ENCODE results near the gene ZNF606. TPM values are rescaled to one million over a fixed set of nuclear protein-coding genes. Genes with fewer than 3 reads are reported as not detected.

The ZNF606 gene
- total RNA-seq, result 6.6 and 7.0 TPM in 2 replicates

DNA sequence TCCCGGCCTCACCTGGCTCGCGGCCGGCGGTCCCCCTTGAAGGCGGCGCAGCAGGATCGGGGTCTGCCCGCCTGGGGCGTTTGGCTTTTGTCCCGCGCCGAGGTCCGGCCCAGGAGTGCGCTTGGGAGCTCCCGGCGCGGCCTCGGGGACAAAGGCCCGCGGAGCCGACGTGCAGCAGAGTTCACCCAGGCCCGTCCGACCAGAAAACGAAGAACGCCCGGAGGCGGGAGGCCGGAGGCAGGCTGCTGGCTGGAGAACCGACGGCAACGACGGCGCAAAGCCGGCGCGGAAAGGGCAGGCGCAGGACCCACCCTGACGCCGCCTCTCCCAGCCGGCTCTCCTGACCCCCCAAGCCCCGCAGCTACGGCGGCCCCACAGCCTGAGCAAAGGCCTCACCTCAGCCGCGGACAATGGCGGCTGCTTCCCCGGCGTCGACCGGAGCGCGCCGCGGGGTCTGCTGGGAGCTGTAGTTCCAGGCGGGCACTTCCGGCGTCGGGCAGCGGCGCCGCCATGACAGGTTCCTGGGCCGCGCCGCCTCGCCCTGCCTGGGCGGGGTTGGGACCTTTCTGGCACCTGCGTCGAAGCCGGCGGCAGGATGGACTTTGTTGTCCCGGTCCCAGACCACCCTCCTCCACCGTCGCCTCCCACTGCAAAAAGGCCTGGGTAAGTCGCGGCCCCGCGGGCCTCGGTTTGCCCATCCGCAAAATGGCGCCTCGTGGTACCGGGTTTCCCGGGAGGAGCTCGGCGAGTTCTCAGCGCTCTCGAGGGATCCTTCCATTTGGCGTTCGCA, at the start of gene ZNF606:
TSS of gene ZNF606 (minus strand) at position 437 of the 790 bp plus-strand sequence. CDS start 1,501 bp downstream, outside the sequence.
- H3K4me1 Mint-ChIP-seq, result peaks cover 11% of the 10 kb centered on the region
- peak within 1 kb of the TSS; percentile 88 for H3K27ac Mint-ChIP-seq
- H3K9me3 Mint-ChIP-seq, result peaks cover 33% of the 10 kb centered on the region
- H3K4me3 Mint-ChIP-seq, result peak within 1 kb of the TSS; percentile 84
- peaks cover 82% of the 10 kb centered on the region for H3K36me3 Mint-ChIP-seq (ENCODE audit: low read depth)
- peak; percentile 95 for DNase-seq
- no peaks in the 10 kb centered on the region for H3K27me3 Mint-ChIP-seq
- intact Hi-C loops (cut with micrococcal nuclease), result loop anchor here (1.0 to 10.0 kb wide), 5 partner anchors 56 to 567 kb away; partner anchors contain the start of genes ZNF256, ZNF417, ZNF749 and ZNF776

DNA sequence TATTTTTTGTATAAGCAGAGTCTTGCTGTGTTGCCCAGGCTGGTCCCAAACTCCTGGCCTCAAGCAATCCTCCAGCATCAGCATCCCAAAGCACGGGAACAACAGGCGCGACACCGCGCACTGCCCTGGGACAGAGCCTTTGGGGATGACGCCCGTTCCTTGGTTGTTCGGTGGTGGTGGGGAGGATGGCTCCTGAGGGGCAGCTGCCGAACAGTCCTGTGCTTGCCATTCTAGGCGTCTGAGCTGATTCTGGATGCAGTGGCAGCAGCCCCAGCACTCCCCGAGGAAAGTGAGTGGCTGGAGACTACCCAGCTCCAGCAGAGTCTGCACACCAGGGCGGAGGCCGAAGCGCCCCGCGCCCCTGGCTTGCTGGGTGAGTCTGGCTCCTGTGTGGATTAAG, 49.6 kb upstream of the ZNF606 start:
- Mint-ChIP-seq H3K36me3 (ENCODE audit: low read depth) (peaks cover 9% of the 10 kb centered on the region), H3K4me1 (no peaks in the 10 kb centered on the region), H3K27ac (no peak overlapping the region), H3K4me3 (no peak overlapping the region), H3K27me3 (no peaks in the 10 kb centered on the region), H3K9me3 (peaks cover 19% of the 10 kb centered on the region)
- no peak for DNase-seq
- intact Hi-C loops (cut with micrococcal nuclease), result no loop called here

DNA sequence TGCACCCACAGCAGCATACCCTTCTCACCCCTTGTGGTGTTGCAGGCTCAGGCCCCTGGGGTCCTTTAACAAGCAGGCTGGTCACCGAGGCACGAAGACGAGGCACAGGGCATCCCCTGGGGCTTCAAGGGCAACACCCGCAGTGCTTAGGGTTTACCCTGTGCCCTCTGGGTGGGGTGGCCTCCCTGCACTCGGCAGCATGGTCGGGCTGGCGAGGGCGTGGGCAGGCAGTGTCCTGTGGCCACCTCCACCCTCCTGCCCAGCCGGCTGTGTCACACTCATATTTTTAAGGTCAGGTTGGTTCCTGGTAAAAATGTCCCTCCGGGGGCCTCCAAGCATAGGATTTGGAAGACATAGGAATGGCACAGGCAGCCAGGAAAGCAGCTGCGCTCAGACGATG, 45.1 kb upstream of the ZNF606 start:
- H3K4me3 Mint-ChIP-seq, result no peak overlapping the region
- no peak for DNase-seq
- peaks cover 15% of the 10 kb centered on the region for H3K9me3 Mint-ChIP-seq
- H3K27me3 Mint-ChIP-seq, result no peaks in the 10 kb centered on the region
- no peaks in the 10 kb centered on the region for H3K4me1 Mint-ChIP-seq
- peaks cover 11% of the 10 kb centered on the region for H3K36me3 Mint-ChIP-seq (ENCODE audit: low read depth)
- H3K27ac Mint-ChIP-seq, result no peak overlapping the region
- intact Hi-C loops (cut with micrococcal nuclease), result no loop called here

DNA sequence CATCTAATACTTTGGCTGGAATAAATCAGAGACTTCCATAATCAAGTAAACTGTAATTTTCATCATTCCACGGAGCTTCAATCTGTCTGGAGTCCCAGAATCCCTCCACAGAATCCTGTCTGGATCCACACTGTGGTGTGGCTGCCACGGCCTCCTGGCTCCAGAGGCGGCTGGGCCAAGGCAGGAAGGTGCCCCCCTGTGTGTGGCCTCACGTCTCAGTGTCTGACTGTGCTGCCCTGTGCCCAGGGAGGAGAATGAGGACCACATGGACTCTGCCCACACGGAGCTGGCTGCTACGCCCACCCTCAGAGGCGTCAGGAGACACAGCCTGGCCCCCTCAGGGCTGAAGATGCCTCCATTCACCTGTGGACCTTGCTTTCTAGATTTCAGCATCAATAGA, 44.2 kb upstream of the ZNF606 start:
- intact Hi-C loops (cut with micrococcal nuclease), result no loop called here
- no peak overlapping the region for H3K4me3 Mint-ChIP-seq
- no peak for DNase-seq
- H3K36me3 Mint-ChIP-seq (ENCODE audit: low read depth), result peaks cover 11% of the 10 kb centered on the region
- H3K4me1 Mint-ChIP-seq, result no peaks in the 10 kb centered on the region
- no peaks in the 10 kb centered on the region for H3K27me3 Mint-ChIP-seq
- no peak overlapping the region for H3K27ac Mint-ChIP-seq
- peaks cover 16% of the 10 kb centered on the region for H3K9me3 Mint-ChIP-seq

DNA sequence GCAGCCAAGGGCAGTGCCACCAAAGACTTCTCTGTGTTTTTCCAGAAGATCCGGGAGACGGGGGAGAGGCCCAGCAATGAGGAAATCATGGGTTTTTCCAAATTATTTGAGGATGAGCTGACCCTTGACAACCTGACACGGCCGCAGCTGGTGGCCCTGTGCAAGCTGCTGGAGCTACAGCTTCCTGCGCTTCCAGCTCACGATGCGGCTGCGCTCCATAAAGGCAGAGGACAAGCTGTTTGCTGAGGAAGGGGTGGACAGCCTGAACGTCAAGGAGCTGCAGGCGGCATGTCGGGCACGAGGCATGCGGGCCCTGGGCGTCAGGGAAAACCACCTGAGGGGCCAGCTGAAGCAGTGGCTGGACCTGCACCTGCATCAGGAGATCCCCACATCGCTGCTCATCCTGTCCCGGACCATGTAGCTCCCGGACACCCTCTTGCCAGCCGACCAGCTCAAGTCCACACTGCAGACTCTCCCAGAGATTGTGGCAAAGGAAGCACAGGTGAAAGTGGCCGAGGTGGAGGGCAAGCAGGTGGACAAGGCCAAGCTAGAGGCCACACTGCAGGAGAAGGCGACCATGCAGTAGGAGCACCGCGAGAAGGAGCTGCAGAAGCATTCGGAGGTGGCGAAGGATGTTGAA, 42.9 kb upstream of the ZNF606 start:
- no peak for DNase-seq
- Mint-ChIP-seq H3K4me3 (no peak overlapping the region), H3K36me3 (ENCODE audit: low read depth) (peaks cover 4% of the 10 kb centered on the region), H3K9me3 (peaks cover 17% of the 10 kb centered on the region), H3K27me3 (no peaks in the 10 kb centered on the region), H3K4me1 (no peaks in the 10 kb centered on the region), H3K27ac (no peak overlapping the region)
- intact Hi-C loops (cut with micrococcal nuclease), result no loop called here

DNA sequence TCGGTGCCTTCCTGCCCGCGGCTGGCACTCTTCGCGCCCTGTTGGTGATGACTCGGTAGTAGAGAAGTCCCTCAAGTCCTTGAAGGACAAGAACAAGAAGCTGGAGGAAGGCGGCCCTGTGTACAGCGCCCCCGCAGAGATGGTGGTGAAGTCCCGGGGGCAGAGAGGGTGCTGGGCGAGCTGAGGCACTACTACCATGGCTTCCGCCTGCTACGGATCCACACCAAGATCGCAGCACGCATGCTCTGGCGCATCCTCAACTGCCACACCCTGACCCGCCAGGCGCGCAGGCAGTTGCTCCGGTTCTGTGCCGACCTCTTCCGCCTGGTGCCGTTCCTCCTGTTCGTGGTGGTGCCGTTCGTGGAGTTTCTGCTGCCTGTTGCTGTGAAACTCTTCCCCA, 42.3 kb upstream of the ZNF606 start:
- H3K27ac Mint-ChIP-seq, result no peak overlapping the region
- intact Hi-C loops (cut with micrococcal nuclease), result no loop called here
- H3K36me3 Mint-ChIP-seq (ENCODE audit: low read depth), result peaks cover 4% of the 10 kb centered on the region
- no peak overlapping the region for H3K4me3 Mint-ChIP-seq
- H3K9me3 Mint-ChIP-seq, result peaks cover 17% of the 10 kb centered on the region
- H3K4me1 Mint-ChIP-seq, result no peaks in the 10 kb centered on the region
- no peaks in the 10 kb centered on the region for H3K27me3 Mint-ChIP-seq
- DNase-seq, result no peak

DNA sequence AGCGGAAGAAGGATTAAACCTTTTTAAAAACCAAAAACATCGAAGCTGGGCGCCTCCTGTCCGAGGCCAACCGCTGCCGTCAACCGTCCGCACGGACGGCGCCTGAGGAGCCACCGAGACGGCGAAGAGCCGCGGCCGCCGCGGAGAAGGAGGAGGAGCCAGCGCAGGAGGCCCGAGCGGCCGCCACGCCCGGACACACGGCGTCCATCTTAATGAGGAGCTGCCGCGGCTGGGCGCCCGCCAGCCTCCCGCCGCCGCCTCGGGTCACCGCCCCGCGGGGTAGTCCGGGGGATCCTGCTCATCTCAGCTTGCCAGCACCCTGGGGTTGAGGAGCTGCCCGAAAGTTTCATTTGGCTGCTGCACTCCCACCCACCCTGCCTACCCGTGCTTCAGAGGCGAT, 41.8 kb upstream of the ZNF606 start:
- intact Hi-C loops (cut with micrococcal nuclease), result no loop called here
- Mint-ChIP-seq H3K4me1 (no peaks in the 10 kb centered on the region), H3K36me3 (ENCODE audit: low read depth) (peaks cover 4% of the 10 kb centered on the region), H3K9me3 (peaks cover 16% of the 10 kb centered on the region), H3K27ac (no peak overlapping the region), H3K4me3 (no peak overlapping the region), H3K27me3 (no peaks in the 10 kb centered on the region)
- DNase-seq, result no peak

DNA sequence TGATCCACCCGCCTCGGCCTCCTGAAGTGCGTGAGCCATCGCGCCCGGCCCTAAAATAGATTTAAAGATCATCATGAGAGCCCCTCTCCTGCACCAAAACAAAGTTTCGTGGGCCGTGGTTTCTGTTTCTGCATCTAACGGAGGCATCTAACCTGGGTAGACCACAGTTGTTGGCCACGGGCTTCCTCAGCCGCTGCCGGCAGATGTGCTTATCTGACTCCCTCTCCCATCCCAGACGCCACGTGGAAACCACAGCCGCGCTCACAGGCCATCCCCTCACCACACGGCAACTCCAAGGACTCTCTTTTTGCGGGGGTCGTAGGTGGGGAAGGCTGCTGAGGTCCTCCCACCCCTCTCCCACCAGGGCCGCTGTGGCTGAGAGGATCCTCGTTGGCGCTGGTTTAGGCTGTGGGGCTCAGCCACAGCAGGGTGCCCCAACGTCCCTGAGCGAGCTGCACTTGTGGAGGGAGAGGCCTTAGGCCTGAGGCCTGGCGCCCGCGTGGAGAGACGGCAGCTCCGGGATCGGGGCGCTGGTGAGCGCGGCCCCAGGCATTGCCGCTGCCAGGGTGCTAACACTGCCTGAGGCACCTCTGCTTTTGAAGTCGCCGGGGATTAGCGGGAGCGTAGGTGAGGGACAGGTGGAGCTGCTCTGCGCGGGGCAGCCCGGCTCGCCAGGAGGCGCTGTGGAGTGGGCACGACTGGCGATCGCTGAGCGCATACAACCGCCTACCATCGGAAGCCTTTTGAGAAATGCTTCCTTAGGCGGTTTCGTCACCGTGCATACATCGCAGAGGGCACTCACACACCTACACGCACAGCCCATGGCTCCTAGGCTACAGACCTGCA, 40.1 kb upstream of the ZNF606 start:
- no peak overlapping the region for H3K27ac Mint-ChIP-seq
- peaks cover 3% of the 10 kb centered on the region for H3K36me3 Mint-ChIP-seq (ENCODE audit: low read depth)
- H3K4me1 Mint-ChIP-seq, result no peaks in the 10 kb centered on the region
- DNase-seq, result no peak
- H3K4me3 Mint-ChIP-seq, result no peak overlapping the region
- peaks cover 13% of the 10 kb centered on the region for H3K9me3 Mint-ChIP-seq
- no peaks in the 10 kb centered on the region for H3K27me3 Mint-ChIP-seq
- intact Hi-C loops (cut with micrococcal nuclease), result no loop called here

DNA sequence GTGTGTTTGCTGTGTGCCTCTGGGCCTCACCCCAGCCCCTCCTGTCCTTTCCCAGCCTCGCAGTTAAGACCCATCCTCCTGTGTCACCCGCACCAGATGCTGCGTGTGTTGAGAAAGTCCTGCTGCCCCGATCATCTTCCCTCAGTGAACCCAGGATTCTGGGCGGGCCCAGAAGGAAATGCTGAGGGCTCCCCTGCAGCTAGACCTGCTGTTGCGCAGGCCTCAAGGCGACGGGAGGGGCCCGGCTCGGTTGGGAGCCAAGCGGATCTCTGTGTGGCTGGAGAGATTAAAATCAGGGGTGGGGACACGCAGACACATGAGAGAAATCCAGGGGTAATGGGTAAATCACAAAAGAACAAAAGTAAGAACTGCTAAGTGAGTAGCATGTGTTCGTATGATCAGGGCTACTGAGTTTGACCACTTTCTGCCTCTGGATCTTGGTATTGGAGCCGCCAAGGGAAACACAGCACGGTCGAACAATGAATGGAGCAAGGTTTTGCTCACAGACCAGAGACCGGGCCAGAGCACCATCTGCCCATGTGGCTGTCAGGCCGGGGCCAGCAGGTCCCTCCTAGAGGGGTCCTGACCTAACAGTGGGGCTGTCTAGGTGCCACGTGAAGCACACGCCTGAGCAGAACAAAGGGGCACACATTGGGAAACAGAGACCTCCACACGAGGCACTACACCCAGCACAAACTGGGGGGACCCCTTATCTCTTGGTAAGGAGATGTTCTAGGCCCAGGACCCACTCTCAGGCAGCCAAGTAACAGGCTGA, 38.3 kb upstream of the ZNF606 start:
- Mint-ChIP-seq H3K36me3 (ENCODE audit: low read depth) (peaks cover 3% of the 10 kb centered on the region), H3K27me3 (no peaks in the 10 kb centered on the region), H3K9me3 (peaks cover 14% of the 10 kb centered on the region), H3K4me1 (no peaks in the 10 kb centered on the region), H3K27ac (no peak overlapping the region), H3K4me3 (no peak overlapping the region)
- intact Hi-C loops (cut with micrococcal nuclease), result no loop called here
- no peak for DNase-seq

DNA sequence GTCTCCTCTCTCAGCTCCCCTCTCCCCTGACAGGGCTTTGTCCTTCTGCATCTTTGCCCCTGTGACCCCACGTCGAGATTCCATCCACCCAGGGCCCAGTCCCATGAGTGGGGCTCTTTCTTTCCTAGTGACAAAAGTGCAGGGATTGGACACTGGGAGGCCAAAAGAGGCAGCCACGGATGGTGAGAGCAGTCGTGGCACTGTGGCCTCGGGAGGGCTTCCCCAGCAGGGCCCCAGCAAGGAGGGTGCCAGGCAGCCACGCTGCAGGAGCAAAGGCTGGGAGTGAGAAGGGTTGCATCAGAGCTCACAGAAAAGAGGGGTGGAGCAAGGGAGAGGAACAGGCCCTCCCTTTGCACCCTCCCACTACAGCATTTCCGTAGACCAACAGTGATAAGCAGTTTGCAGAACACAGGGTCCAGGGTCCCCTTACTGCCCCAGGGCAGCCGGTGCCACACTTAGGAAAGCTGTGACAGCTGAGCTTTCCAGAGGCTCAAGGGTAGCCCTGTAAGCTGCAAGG, 36.1 kb upstream of the ZNF606 start:
- Mint-ChIP-seq H3K4me3 (no peak overlapping the region), H3K27ac (no peak overlapping the region), H3K36me3 (ENCODE audit: low read depth) (peaks cover 10% of the 10 kb centered on the region), H3K27me3 (peaks cover 1% of the 10 kb centered on the region), H3K4me1 (no peaks in the 10 kb centered on the region), H3K9me3 (peaks cover 22% of the 10 kb centered on the region)
- DNase-seq, result no peak
- intact Hi-C loops (cut with micrococcal nuclease), result no loop called here

DNA sequence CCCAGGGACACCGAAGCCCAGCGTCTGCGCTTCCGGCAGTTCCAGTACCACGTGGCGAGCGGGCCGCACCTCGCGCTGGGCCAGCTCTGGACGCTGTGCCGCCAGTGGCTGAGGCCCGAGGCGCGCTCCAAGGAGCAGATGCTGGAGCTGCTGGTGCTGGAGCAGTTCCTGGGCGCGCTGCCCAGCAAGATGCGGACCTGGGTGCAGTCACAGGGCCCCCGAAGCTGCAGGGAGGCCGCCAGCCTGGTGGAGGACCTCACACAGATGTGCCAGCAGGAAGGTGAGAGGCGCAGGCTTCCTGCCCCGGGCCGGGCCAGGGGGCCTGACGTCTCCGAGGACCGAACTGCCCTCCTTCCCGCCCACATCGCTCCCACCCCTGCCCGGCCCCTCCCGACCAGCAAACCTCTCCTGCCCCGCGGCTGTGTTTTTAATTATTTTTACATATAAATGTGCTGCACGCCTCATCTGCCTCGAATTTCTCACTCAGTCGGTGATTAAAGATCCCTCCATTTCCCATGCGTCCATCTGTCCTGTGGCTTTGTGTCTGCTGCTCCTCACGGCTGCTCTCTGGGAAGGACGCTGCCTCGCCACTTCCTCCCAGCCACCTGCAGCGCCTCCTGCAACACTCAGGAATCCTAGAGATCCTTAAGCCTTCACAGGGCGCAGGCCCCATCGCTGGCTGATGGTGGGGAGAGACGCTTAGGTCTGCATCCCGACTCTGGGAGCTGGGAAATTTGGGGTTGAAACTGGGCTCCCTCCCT, 35.5 kb upstream of the ZNF606 start:
- Mint-ChIP-seq H3K4me3 (no peak overlapping the region), H3K27me3 (peaks cover 1% of the 10 kb centered on the region), H3K9me3 (peaks cover 22% of the 10 kb centered on the region), H3K36me3 (ENCODE audit: low read depth) (peaks cover 10% of the 10 kb centered on the region), H3K4me1 (no peaks in the 10 kb centered on the region), H3K27ac (no peak overlapping the region)
- no peak for DNase-seq
- intact Hi-C loops (cut with micrococcal nuclease), result no loop called here

DNA sequence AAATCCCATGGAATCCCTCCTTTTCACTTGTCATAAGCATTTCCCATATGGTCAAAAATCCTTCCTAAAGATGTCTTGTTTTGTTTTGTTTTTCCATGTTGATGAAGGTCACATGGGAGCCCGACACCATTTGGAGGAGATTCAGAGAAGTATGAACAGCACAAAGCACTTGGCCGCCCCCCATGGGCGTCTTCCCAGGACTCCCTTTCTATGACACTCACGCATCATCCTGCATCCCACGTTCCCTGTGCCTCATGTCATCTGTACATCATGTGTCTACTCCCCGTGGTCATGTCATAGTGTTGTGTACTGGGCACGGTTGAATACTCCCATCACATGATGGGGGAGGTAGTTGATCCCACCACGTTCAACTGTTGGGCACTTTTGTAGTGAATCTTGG, 33.2 kb upstream of the ZNF606 start:
- intact Hi-C loops (cut with micrococcal nuclease), result no loop called here
- H3K27ac Mint-ChIP-seq, result no peak overlapping the region
- DNase-seq, result no peak
- H3K9me3 Mint-ChIP-seq, result peaks cover 16% of the 10 kb centered on the region
- no peak overlapping the region for H3K4me3 Mint-ChIP-seq
- no peaks in the 10 kb centered on the region for H3K4me1 Mint-ChIP-seq
- peaks cover 1% of the 10 kb centered on the region for H3K27me3 Mint-ChIP-seq
- H3K36me3 Mint-ChIP-seq (ENCODE audit: low read depth), result peaks cover 10% of the 10 kb centered on the region

DNA sequence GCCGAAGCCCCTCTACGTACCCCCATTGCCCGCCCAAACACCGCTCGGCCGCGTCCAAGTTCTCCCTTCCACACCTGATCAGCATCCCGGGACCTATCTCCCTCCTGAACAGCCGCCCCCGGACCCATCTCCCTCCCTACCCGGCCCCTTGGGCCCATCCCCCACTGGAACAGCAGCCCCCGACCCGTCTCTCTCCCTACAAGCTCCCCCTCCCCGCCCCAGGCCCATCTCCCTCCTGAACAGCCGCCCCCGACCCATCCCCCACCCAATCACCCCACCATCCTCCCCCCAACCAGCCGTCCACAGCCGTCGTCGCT, 31.8 kb upstream of the ZNF606 start:
- H3K27me3 Mint-ChIP-seq, result peaks cover 1% of the 10 kb centered on the region
- no peak for DNase-seq
- H3K27ac Mint-ChIP-seq, result no peak overlapping the region
- intact Hi-C loops (cut with micrococcal nuclease), result no loop called here
- no peaks in the 10 kb centered on the region for H3K4me1 Mint-ChIP-seq
- H3K9me3 Mint-ChIP-seq, result peaks cover 16% of the 10 kb centered on the region
- H3K36me3 Mint-ChIP-seq (ENCODE audit: low read depth), result peaks cover 10% of the 10 kb centered on the region
- no peak overlapping the region for H3K4me3 Mint-ChIP-seq

Measured in activated CD4-positive, alpha-beta T cell treated with anti-CD3 and anti-CD28 coated beads, Interleukin-2, amount 10 ng/mL, durations not matched to agents 24 days and 14 days (primary cell).